GM21825 (cell line): ENCODE results near the gene GFPT1.
"Not testable (repeated sequence)": the region's sequence is repeated elsewhere in the genome, so short reads cannot be mapped to it uniquely, and the experiment has no call there.

Source experiments
- ATAC-seq: cut with Tn5 transposase; IDR thresholded peaks from one replicate; pipeline ENCODE4 v1.9.1; 2021; ENCODE audit warnings: mild to moderate bottlenecking, moderate library complexity; ENCODE audit not compliant: unreplicated experiment

Gene GFPT1

GRCh38 chr2:69386789-69387734, at the start of gene GFPT1:
Gene GFPT1 (minus strand): TSS chr2:69387227. CDS start chr2:69387071, 156 bp downstream.
- ATAC-seq: peak; percentile 88

GRCh38 chr2:69436596-69436937, 49.5 kb upstream of the GFPT1 start:
- no peak for ATAC-seq

- ATAC-seq: no peak
Measured at GRCh38 chr2:69434753-69435152, 47.7 kb upstream of the GFPT1 start.

- no peak for ATAC-seq
Measured at GRCh38 chr2:69429491-69430183, 42.6 kb upstream of the GFPT1 start.

- no peak for ATAC-seq
Measured at GRCh38 chr2:69428981-69429380, 42.0 kb upstream of the GFPT1 start.

GRCh38 chr2:69424419-69424818, 37.4 kb upstream of the GFPT1 start:
- no peak for ATAC-seq

- ATAC-seq: no peak
Measured at GRCh38 chr2:69422198-69422597, 35.2 kb upstream of the GFPT1 start.

GRCh38 chr2:69419111-69419510, 32.1 kb upstream of the GFPT1 start:
- not testable (repeated sequence) for ATAC-seq

GRCh38 chr2:69416147-69416546, 29.1 kb upstream of the GFPT1 start:
- ATAC-seq: no peak

GRCh38 chr2:69411120-69411519, 24.1 kb upstream of the GFPT1 start:
- ATAC-seq: no peak

GRCh38 chr2:69405306-69405705, 18.3 kb upstream of the GFPT1 start:
- no peak for ATAC-seq

- ATAC-seq: no peak
Measured at GRCh38 chr2:69400121-69400520, 13.1 kb upstream of the GFPT1 start.

- no peak for ATAC-seq
Measured at GRCh38 chr2:69397234-69397633, 10.2 kb upstream of the GFPT1 start.

- ATAC-seq: no peak
Measured at GRCh38 chr2:69395866-69396265, 8.8 kb upstream of the GFPT1 start.

GRCh38 chr2:69393963-69394362, 6.9 kb upstream of the GFPT1 start:
- ATAC-seq: no peak

GRCh38 chr2:69390471-69390870, 3.4 kb upstream of the GFPT1 start:
- ATAC-seq: no peak

GRCh38 chr2:69390001-69390400, 3.0 kb upstream of the GFPT1 start:
- no peak for ATAC-seq

- no peak for ATAC-seq
Measured at GRCh38 chr2:69389271-69389670, 2.2 kb upstream of the GFPT1 start.

- no peak for ATAC-seq
Measured at GRCh38 chr2:69387770-69388481, 899 bp upstream of the GFPT1 start.

- ATAC-seq: no peak
Measured at GRCh38 chr2:69386360-69386759, 667 bp downstream of the GFPT1 start.

- no peak for ATAC-seq
Measured at GRCh38 chr2:69385443-69386151, 1.4 kb downstream of the GFPT1 start.
